ENCODE data around the gene LRFN3. TPM values are rescaled to one million over a fixed set of nuclear protein-coding genes. Genes with fewer than 3 reads are reported as not detected.

The LRFN3 gene
- total and polyA plus RNA-seq, 3 donors from 2014 or later, result 12.7 to 31.7 (median 27.6) TPM

DNA sequence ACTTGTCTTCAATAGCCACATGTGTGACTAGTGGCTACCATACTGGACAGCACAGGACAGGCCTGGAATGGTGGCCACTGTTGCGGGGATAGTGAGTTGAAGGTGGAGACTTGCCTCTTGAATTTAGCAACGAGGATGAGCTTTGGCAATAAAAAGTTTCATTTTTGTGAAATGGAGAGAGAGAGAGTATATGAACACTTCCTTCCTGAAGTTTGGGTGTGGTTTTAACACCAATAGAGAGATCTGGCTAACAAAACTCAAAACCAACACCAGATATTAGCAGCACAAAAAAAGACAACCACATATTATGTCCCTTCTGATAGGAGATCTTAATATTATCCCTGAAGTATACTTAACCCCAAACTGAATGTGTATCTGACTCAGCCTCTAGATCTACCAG is 6.3 kb upstream of the LRFN3 start:
- H3K27me3 ChIP-seq, result no peaks in the 10 kb centered on the region
- H3K4me1 ChIP-seq, result peaks cover 3% of the 10 kb centered on the region
- TF ChIP-seq POLR2A (IDR thresholded peaks at IDR 0.05), result no peak
- TF ChIP-seq, protein P1, sequence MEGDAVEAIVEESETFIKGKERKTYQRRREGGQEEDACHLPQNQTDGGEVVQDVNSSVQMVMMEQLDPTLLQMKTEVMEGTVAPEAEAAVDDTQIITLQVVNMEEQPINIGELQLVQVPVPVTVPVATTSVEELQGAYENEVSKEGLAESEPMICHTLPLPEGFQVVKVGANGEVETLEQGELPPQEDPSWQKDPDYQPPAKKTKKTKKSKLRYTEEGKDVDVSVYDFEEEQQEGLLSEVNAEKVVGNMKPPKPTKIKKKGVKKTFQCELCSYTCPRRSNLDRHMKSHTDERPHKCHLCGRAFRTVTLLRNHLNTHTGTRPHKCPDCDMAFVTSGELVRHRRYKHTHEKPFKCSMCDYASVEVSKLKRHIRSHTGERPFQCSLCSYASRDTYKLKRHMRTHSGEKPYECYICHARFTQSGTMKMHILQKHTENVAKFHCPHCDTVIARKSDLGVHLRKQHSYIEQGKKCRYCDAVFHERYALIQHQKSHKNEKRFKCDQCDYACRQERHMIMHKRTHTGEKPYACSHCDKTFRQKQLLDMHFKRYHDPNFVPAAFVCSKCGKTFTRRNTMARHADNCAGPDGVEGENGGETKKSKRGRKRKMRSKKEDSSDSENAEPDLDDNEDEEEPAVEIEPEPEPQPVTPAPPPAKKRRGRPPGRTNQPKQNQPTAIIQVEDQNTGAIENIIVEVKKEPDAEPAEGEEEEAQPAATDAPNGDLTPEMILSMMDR (IDR thresholded peaks at IDR 0.05), result no peak
- no peaks in the 10 kb centered on the region for H3K36me3 ChIP-seq (ENCODE audit: low read depth, missing control alignments)
- H3K27ac ChIP-seq, result no peak overlapping the region
- intact Hi-C loops (cut with DNase I; ENCODE audit: low total_unique reads), result no loop called here
- no peak for DNase-seq
- no peak overlapping the region for H3K4me3 ChIP-seq
- H3K9me3 ChIP-seq, result no peaks in the 10 kb centered on the region
- WGBS, 2 donors, result 72 to 78% methylated on average over 2 of the region's 2 CpGs

DNA sequence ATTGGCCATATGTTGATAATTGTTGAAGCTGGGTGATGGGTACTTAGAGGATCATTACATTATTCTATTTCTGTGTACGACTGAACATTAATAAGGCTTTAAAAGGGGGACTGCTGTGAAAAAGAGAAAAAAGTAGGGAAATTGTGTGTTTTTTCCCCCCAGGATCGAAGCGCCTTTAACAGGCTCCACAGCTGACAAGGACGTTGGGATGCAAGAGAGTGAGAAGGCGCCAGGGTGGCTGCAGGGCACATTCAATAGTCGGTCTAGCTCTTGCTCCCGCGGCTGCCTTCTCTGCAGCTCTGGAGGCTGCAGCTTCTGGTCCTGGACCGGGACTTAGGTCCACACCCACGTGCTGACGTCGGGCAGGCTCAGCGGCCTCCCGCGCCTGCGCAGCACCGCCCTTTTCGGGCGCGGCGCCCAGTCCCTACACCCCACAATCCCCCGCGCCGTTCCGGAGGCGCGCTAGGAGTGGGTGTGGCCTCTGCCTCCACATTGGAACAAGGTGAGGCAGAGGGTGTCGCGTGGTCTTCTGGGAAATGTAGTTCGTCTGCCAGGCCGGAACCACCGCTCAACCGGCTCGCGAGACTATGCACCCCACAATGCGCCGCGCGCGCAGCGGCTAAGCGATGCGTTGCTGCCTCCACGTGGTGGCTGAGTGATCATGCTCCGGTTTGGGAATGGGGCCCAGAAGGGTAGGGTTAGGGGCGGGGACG is 4.9 kb upstream of the LRFN3 start:
- Histone ChIP-seq H3K4me3 (peak overlapping the region; percentile 7 to 27), H3K4me1 (peaks cover 8% of the 10 kb centered on the region), H3K36me3 (ENCODE audit: low read depth, missing control alignments) (no peaks in the 10 kb centered on the region), H3K27ac (peak overlapping the region; percentile 55 to 59), H3K9me3 (no peaks in the 10 kb centered on the region), H3K27me3 (no peaks in the 10 kb centered on the region)
- TF ChIP-seq, protein P1 (IDR thresholded peaks at IDR 0.05), result peak; percentile 82 to 98 (median 97)
- peak; percentile 53 for TF ChIP-seq POLR2A (IDR thresholded peaks at IDR 0.05)
- DNase-seq, result peak; percentile 99
- intact Hi-C loops (cut with DNase I; ENCODE audit: low total_unique reads), result no loop called here
- WGBS, 2 donors, result 1% methylated on average over 16 to 47 of the region's 47 CpGs

DNA sequence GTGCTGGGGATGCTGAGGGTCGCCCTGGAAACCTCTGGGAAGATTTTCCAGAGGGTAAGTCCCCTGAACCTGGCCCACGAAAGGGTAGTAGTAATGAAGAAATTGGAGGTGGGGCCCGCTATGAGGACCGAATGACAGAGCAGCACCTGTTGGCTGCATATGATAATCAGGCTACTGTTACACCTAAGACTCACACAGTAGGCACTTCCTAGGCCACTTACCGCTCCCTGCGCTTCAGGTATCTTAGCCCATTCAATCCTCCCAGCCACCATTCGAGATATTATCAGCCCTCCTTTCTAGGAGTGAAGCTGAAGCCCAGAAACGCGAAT is 4.3 kb upstream of the LRFN3 start:
- WGBS, 2 donors, result 5 to 7% methylated on average over 9 of the region's 9 CpGs
- Histone ChIP-seq H3K27ac (no peak overlapping the region), H3K4me3 (no peak overlapping the region), H3K9me3 (no peaks in the 10 kb centered on the region), H3K4me1 (peaks cover 10% of the 10 kb centered on the region), H3K36me3 (ENCODE audit: low read depth, missing control alignments) (no peaks in the 10 kb centered on the region), H3K27me3 (no peaks in the 10 kb centered on the region)
- intact Hi-C loops (cut with DNase I; ENCODE audit: low total_unique reads), result loop anchor here (2.0 kb wide), 1 partner anchor 51 kb away; no protein-coding TSS in a partner anchor
- TF ChIP-seq, protein P1 (IDR thresholded peaks at IDR 0.05), result peak in 1 of 3 experiments; percentile 9
- no peak for TF ChIP-seq POLR2A (IDR thresholded peaks at IDR 0.05)
- DNase-seq, result no peak

GRCh38 chr19:35932291-35932936 is 3.8 kb upstream of the LRFN3 start:
- Histone ChIP-seq H3K4me3 (no peak overlapping the region), H3K27ac (no peak overlapping the region), H3K9me3 (no peaks in the 10 kb centered on the region), H3K36me3 (ENCODE audit: low read depth, missing control alignments) (no peaks in the 10 kb centered on the region), H3K4me1 (peaks cover 15% of the 10 kb centered on the region), H3K27me3 (no peaks in the 10 kb centered on the region)
- no peak for DNase-seq
- no peak for TF ChIP-seq POLR2A (IDR thresholded peaks at IDR 0.05)
- TF ChIP-seq, protein P1 (IDR thresholded peaks at IDR 0.05), result no peak
- WGBS, 2 donors, result 56 to 59% methylated on average over 7 of the region's 7 CpGs
- intact Hi-C loops (cut with DNase I; ENCODE audit: low total_unique reads), result loop anchor here (2.0 kb wide), 1 partner anchor 52 kb away; no protein-coding TSS in a partner anchor

Measured in testis (tissue), 3 donors.